ENCODE data around the gene CELF6.
A peak's percentile ranks its signal among the peaks of the same experiment; 100 is the strongest.
"Not testable (repeated sequence)": the region's sequence is repeated elsewhere in the genome, so short reads cannot be mapped to it uniquely, and the experiment has no call there.

Gene CELF6

DNA sequence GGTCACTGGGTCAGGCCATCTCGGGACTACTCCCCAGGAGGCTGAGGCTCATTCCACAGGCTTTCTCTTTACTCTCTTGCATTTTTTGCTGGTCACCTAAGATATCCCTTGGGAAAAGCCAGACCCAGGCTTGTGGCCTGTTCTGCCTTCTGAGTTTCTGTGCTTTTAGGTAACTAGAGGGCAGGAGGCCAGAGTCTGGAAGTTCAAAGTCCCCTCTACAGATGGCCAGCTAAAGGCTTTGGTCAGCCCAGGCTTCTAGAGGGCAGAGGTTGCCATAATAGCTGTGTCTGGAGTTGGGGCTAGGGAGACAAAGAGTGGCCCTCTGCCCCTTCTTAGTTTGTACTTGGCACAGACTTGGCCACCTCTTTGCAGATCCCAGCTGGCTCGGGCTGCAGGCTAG lies 39.2 kb downstream of the CELF6 start:
- no peak overlapping the region for H3K4me3 ChIP-seq (ENCODE audit: control insufficient read depth, low read depth, low read length)
- no peak for DNase-seq (ENCODE audit: low read depth)
- TF ChIP-seq, protein P1, sequence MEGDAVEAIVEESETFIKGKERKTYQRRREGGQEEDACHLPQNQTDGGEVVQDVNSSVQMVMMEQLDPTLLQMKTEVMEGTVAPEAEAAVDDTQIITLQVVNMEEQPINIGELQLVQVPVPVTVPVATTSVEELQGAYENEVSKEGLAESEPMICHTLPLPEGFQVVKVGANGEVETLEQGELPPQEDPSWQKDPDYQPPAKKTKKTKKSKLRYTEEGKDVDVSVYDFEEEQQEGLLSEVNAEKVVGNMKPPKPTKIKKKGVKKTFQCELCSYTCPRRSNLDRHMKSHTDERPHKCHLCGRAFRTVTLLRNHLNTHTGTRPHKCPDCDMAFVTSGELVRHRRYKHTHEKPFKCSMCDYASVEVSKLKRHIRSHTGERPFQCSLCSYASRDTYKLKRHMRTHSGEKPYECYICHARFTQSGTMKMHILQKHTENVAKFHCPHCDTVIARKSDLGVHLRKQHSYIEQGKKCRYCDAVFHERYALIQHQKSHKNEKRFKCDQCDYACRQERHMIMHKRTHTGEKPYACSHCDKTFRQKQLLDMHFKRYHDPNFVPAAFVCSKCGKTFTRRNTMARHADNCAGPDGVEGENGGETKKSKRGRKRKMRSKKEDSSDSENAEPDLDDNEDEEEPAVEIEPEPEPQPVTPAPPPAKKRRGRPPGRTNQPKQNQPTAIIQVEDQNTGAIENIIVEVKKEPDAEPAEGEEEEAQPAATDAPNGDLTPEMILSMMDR (conservative IDR thresholded peaks at IDR 0.05; ENCODE audit: control insufficient read depth, insufficient read depth, low read depth, low read length) = no peak

DNA sequence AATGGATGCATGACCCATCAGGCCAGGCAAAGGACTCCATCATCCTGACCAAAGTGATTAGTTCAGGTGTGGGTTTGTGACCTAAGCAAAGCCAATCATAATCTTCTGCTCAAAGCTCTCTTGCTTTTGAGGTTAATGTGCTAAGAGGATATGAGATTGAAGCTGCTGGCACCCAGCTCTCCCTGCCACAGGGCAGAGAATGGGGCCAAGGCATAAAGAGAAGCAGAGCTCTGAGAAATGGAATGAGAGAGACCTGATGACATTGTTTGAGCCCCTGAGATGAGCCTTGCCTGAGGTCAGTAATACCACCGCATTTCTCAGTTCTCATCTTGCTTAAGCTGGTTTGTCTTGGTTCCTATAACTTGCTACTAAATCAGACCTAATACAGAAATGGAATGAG lies 41.2 kb downstream of the CELF6 start:
- H3K4me3 ChIP-seq (ENCODE audit: control insufficient read depth, low read depth, low read length) = no peak overlapping the region
- TF ChIP-seq, protein P1 (conservative IDR thresholded peaks at IDR 0.05; ENCODE audit: control insufficient read depth, insufficient read depth, low read depth, low read length) = no peak
- no peak for DNase-seq (ENCODE audit: low read depth)

DNA sequence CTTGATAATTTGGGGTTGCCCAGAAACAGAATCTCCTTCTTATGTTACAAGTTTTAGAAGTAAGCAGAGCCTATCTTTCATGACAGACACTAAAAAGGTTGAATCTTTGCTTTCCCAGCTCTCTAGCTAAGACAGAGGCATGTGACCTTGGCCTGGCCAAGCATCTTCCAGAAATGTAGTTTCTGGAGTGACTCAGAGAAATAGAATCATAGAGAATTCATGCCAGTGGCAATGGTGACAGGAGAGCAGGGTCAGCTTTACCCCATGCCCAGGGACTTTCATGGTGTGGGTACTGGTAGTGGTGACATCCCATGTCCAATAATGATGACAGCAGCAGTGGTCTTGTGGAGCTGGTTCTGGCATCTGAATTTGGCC lies 43.6 kb downstream of the CELF6 start:
- DNase-seq (ENCODE audit: low read depth) = no peak
- H3K4me3 ChIP-seq (ENCODE audit: control insufficient read depth, low read depth, low read length) = no peak overlapping the region

DNA sequence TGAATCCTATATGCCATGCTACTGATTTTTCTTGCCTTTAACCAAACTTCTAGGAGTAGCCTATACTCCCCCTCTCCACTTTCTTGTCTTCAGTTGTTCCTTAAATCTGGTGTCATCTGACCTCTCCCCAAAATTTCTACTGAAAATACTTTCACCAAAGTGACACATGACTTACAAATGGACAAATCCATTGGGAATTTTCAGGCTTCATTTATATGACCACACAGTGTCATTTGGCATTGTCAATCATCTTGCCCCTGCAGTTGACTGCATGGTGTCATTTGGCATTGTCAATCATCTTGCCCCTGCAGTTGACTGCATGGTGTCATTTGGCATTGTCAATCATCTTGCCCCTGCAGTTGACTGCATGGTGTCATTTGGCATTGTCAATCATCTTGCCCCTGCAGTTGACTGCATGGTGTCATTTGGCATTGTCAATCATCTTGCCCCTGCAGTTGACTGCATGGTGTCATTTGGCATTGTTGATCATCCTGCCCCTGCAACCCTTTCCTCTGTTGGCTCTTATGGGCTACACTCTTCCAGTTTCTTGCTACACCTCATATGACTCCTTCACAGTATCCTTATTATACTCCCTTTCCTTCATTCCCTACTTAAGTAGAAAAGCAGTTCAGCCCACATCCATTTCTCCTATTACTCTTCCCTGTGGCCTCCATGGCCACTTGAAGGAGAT lies 44.2 kb downstream of the CELF6 start:
- H3K4me3 ChIP-seq (ENCODE audit: control insufficient read depth, low read depth, low read length); DNase-seq (ENCODE audit: low read depth): not testable (repeated sequence)

More for the DNA sequence above, 43.6 kb downstream of the CELF6 start:
- TF ChIP-seq, protein P1 (conservative IDR thresholded peaks at IDR 0.05; ENCODE audit: control insufficient read depth, insufficient read depth, low read depth, low read length) = no peak

DNA sequence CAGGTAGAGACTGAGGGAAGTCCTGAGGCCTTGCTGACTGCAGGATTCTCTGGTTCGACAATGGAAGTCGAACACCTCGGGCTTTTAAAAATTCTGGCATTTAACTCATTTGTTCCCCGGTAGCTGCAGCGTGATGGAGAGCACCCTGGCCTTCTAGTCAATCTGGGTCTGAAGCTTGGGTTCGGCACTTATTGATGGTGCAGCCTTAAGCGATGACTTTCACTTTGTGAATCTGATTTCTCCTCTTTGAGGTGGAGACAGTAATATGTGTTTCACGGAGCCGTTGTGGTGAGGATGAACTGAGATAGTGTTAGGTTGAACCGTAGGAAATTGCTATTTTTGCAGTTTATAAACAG lies 47.0 kb downstream of the CELF6 start:
- no peak for DNase-seq (ENCODE audit: low read depth)

DNA sequence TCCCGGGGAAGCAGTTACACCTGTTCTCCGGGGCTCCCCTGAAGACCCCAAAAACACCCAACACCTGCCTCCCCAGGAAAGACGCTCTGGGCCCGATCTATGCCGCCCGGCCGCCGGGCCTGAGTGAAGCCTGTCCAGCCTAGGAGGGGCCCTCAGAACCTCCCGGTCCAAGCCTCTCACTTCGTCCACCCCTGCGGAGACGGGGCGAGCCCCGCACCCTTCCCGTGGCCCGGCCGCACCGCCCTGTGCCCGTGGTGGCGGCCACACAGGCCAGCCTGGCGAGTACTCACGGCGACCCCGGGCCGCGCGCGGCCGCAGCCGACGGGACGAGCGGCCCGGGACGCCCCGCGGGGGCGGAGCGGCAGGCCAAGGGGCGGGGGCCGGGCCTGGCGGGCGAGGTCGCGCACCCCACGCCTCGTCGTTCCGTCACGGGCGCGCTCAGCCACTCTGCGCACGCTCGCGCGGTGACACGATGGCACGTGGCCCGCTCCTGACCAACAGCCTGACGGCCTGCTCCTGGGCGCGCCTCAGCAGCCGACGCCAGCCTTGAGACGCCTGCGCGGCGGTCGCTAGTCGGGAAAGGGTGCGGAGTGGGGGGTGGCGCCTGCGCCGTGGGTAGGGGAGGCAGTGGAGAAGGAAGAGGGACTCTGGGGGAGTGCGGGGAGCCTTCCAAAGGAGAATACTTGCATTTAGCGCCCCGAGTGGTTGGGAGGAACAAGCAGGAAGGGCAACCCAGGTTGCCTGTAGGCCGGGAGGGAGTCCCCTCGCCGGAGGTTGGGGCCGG lies 47.6 kb downstream of the CELF6 start, which contains the start of gene PARP6:
Gene PARP6, minus strand, starts transcription at position 342 of the 784 bp plus-strand sequence. CDS start 5,077 bp downstream, outside the sequence.
- TF ChIP-seq, protein P1 (conservative IDR thresholded peaks at IDR 0.05; ENCODE audit: control insufficient read depth, insufficient read depth, low read depth, low read length) = peak; percentile 56
- peak; percentile 96 for DNase-seq (ENCODE audit: low read depth)
- H3K4me3 ChIP-seq (ENCODE audit: control insufficient read depth, low read depth, low read length) = peak within 1 kb of the TSS; percentile 83

More for the DNA sequence above, 47.0 kb downstream of the CELF6 start:
- TF ChIP-seq, protein P1 (conservative IDR thresholded peaks at IDR 0.05; ENCODE audit: control insufficient read depth, insufficient read depth, low read depth, low read length) = no peak
- peak overlapping the region; percentile 50 for H3K4me3 ChIP-seq (ENCODE audit: control insufficient read depth, low read depth, low read length)

DNA sequence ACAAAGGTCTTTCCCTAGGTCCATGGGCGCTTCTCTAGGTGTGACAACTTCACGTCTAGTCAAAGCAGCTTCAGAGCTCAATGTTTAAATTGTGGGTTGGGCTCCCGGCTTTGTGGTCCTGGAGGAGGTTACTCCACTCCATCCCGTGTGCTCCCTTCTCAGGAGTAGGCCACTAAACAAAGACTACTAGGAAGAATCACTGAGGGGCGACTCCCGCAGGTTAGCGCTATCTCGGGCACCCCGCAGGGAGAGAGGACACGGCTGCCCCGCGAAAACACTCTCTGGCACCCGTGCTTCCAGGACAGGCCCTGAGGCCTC lies 48.1 kb downstream of the CELF6 start:
- TF ChIP-seq, protein P1 (conservative IDR thresholded peaks at IDR 0.05; ENCODE audit: control insufficient read depth, insufficient read depth, low read depth, low read length) = no peak
- H3K4me3 ChIP-seq (ENCODE audit: control insufficient read depth, low read depth, low read length) = peak overlapping the region; percentile 83
- peak; percentile 19 for DNase-seq (ENCODE audit: low read depth)
